ENCODE results near the gene NPHP4.

DNA sequence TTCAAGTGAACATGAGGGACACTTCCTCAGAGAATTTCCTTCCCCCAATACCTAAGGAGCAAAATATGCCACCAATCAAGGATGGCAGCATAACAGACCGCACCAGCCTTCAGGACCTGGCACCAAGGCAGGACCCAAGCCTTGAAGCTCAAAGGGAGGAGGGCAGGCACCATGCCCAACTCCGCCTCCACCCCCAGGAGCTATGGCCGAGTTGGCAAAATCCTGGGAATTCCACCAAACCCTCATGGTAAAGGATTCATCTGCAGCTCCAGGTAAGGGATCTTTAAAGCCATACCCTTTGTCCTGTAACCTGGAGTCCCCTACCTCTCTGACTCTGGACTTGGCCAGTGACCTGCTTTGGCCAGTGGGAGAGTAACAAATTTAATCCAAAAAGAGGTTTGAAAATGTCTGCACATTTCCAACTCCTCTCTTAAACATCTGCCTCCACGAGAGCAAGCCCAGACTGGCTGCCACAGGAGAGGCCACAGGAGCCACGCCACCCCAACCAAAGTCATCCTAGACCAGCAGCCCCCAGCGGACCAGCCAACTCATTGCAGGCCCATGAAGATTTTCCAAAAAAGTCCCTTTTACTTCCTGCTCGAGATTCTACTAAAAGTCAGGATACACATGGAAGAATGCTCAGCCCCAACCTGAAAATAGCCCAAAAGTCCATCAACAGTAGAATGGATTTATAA is 41.9 kb downstream of the NPHP4 start:
- no peak for TF ChIP-seq EZH2 (IDR thresholded peaks at IDR 0.05)
- TF ChIP-seq POLR2AphosphoS5 (IDR thresholded peaks at IDR 0.05; ENCODE audit: borderline replicate concordance, low read depth, low read length) = no peak
- TF ChIP-seq FOXP2 (optimal IDR thresholded peaks at IDR 0.05; ENCODE audit: control extremely low read depth, extremely low read length, insufficient read depth) = no peak

Measured in SK-N-MC (cell line).